Fibroblast of the aortic adventitia (primary cell): ENCODE data around the gene CBARP. TPM values are rescaled to one million over a fixed set of nuclear protein-coding genes. Genes with fewer than 3 reads are reported as not detected.

Source experiments
- DNase-seq: peaks from one replicate; pipeline ENCODE4 v3.0.0-alpha.2; 2010; ENCODE audit warnings: low read depth
- H3K4me3 ChIP-seq: 2 replicates; pipeline ENCODE4 v1.5.1; 2011; ENCODE audit warnings: low read depth, mild to moderate bottlenecking, control low read depth, low read length, moderate library complexity
- total RNA-seq: library from RNA; depleted of rRNA; stranded (reverse); fragments of >200 nt; gene quantifications from 2 replicates; pipeline ENCODE4 v1.2.3, GENCODE V29; 2012; ENCODE audit warnings: low replicate concordance
- TF ChIP-seq, protein P1 (sequence below): IDR thresholded peaks from 2 replicates; pipeline ENCODE4 v1.5.1; 2011; ENCODE audit warnings: mild to moderate bottlenecking, low read length, control low read depth, inconsistent platforms; ENCODE audit not compliant: insufficient read depth

CBARP gene, protein sequence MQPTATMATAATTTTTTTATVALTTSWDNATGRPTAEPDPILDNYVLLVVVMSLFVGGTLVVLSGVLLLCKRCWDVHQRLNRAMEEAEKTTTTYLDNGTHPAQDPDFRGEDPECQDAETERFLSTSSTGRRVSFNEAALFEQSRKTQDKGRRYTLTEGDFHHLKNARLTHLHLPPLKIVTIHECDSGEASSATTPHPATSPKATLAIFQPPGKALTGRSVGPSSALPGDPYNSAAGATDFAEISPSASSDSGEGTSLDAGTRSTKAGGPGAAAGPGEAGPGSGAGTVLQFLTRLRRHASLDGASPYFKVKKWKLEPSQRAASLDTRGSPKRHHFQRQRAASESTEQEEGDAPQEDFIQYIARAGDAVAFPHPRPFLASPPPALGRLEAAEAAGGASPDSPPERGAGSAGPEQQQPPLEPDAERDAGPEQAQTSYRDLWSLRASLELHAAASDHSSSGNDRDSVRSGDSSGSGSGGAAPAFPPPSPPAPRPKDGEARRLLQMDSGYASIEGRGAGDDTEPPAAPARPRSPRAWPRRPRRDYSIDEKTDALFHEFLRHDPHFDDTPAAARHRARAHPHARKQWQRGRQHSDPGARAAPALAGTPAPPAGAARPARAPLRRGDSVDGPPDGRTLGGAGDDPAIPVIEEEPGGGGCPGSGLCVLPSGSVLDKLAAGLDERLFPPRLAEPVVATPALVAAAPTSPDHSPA
- 2.3 and 3.1 TPM in 2 replicates for total RNA-seq

DNA sequence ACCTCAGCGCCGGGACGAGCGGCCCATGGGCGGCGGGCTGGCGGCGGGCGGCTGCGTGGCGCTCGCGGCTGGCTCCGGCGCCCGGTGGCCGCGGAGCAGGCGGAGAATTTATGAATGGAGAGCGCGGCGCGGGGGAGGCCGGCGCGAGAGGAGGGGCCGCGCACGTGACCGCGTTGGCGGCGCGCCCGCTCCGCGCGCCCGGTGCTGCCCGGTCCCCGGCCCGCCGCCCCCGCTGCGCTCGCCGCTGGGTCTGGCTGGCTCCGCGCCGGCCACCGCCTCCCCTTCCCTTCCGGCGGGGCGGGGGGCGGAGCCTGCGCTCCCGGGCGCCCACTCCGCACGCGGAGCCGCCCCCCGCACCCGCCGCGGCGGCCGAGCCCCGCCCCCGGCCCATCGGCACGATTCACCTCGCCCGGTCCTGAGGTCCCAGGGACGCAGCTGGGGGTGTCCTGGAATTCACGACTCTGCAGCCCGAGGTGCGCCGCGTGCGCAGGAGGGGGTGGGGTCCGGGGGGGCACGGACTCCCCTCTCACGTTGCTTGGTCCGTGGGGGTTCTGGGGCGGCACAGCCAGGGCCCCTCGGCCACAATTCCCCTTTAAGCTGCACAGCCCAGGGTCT lies at the start of gene CBARP:
CBARP (minus strand) TSS at position 252 of the 615 bp plus-strand sequence. CDS start 1,905 bp downstream, outside the sequence.
- TF ChIP-seq, protein P1, sequence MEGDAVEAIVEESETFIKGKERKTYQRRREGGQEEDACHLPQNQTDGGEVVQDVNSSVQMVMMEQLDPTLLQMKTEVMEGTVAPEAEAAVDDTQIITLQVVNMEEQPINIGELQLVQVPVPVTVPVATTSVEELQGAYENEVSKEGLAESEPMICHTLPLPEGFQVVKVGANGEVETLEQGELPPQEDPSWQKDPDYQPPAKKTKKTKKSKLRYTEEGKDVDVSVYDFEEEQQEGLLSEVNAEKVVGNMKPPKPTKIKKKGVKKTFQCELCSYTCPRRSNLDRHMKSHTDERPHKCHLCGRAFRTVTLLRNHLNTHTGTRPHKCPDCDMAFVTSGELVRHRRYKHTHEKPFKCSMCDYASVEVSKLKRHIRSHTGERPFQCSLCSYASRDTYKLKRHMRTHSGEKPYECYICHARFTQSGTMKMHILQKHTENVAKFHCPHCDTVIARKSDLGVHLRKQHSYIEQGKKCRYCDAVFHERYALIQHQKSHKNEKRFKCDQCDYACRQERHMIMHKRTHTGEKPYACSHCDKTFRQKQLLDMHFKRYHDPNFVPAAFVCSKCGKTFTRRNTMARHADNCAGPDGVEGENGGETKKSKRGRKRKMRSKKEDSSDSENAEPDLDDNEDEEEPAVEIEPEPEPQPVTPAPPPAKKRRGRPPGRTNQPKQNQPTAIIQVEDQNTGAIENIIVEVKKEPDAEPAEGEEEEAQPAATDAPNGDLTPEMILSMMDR = no peak
- H3K4me3 ChIP-seq = peak within 1 kb of the TSS; percentile 76
- no peak for DNase-seq

DNA sequence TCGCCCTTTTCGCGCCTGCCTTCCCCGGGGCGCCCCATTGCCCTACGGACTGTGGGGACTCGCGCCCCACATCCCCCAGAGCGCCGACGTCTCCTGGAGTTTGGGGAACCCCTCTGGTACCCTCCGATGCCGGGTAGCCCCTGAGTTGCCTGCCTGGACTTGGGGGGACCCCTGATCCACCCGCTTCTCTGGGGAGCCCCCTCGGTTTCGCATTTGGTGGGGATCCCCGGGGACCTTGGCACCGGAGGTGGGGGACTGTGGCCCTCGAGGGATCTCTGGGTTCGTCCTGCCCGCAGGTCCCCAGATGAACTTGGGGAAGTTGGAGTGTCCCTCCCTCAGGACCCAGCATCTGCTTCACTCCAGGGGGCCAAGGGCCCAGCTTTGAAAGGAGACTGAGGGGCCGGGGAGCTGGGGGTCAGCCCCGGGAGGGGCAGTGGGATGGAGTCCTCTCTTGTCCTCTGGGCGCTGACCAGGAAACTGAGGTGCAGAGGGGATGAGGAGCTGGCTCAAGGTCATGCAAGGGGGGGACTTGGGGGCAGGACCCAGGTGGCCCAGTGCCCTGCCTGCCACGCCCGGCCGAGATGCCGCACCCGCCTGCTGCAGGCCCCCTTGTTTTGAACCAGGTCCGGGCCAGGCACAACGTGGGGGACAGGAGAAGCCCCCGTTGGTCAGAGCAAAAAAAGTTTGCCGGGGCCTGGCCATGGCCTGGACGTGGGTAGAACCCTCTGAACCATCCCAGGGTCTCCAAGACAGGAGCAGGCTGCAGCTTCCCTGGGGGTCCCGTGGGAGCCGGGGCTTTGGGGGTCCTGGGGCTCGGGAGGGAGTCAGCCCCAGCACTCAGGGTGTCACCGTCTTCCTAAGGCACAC lies 48.9 kb upstream of the CBARP start:
- no peak for DNase-seq
- TF ChIP-seq, protein P1 = no peak
- H3K4me3 ChIP-seq = no peak overlapping the region

DNA sequence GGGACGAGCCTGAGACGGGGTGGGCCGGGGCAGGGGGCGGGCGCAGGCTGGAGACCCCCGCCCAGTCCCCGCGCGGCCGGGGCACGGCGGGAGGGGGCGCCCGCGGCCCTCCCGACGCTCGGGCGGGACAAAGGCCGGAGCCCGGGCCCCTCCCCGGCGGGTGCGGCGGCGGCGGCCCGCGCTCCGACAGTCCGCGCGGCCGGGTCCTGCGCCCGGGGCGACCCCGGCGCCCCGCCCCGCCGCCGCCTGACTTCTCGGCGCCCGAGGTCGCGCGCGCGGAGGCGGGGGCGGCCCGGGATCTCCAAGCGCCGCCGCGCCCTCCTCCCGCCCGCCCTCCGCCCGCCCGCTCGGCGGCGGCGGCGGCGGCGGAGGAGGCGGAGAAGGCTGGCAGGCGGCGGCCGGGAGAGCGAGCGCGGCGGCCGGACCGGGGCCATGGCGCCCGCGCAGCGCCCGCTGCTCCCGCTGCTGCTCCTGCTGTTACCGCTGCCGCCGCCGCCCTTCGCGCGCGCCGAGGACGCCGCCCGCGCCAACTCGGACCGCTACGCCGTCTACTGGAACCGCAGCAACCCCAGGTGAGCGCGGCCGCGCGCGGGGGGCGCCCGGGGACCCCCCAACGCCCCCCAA lies 48.0 kb upstream of the CBARP start, which contains the start of gene EFNA2:
EFNA2 (plus strand) TSS at position 137 of the 624 bp plus-strand sequence; CDS start at position 433, 296 bp downstream.
- DNase-seq = no peak
- TF ChIP-seq, protein P1 = no peak
- peak within 1 kb of the TSS; percentile 28 for H3K4me3 ChIP-seq

DNA sequence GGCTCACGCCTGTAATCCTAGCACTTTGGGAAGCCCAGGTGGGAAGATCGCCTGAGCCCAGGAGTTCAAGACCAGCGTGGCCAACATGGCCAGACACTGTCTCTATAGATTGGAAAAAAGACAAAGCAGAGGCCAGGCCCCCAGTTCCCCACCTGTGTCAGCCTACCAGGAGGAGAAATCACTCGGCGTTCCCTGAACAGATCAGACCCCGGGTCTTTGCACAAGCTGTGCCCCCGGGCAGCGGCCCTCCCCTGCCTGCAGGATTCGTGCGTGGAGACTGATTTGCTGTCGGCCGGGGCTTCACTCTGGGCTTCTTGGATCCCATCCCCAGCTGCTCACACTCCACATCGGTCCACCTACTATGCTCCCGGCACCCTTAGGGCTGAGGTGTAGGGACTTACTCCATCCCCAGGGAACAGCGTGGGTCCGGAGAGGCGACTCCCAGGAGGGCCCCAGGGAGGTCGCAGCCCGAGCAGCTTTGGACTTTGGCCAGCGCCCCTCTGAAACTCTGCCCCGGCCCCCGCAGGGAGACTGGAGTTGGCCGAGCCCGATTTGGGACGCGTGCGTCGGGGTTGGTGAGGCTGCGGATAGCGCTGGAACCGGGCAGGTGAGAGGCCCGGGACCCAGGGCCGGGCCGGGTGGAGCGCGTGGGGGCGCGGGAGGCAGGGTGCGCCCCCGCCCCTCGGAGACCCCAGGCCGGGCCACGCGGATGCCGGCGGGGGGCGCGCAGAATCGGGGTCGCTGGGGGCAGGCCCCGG lies 47.4 kb upstream of the CBARP start:
- no peak for DNase-seq
- TF ChIP-seq, protein P1 = no peak
- H3K4me3 ChIP-seq = no peak overlapping the region

DNA sequence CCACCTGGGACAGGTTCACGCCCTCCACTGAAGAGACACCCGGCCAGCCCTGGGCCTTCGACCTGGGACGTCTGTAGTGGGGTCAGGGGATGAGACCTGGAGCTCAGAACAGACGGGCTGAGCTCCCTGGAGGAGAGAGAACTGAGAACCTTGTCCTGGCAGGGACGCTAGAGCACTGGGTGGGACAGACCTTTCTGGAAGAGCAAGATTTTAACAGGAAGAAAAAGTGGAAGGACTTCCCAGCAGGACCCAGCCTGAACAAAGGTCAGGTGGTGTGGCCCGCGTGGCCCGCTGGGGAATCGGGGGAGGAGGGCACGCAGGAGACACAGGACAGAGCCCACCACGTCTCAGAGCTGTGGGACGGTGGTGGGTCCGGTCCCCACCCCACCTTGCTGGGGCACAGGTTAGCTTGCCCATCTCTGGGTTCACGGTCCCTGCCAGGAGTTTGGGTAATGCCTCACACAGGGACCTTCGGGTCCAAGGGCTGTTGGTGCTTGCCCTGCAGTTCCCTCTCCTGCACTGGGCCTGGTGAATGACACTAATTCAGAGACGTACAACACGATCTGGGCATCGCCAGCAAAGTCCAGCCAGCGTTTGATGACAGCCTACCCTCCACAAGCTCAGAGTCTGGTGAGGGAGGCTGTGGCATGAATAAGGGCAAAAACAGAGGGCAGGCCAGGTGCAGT lies 46.6 kb upstream of the CBARP start:
- TF ChIP-seq, protein P1 = no peak
- no peak overlapping the region for H3K4me3 ChIP-seq
- DNase-seq = no peak
